Measurements from ENCODE around the gene HACD2.
"Not testable (repeated sequence)": the region's sequence is repeated elsewhere in the genome, so short reads cannot be mapped to it uniquely, and the experiment has no call there.

The HACD2 gene

GRCh38 chr3:123620343-123620742, 35.5 kb upstream of the HACD2 start:
- H3K27me3 Mint-ChIP-seq = no peaks in the 10 kb centered on the region
- H3K4me1 Mint-ChIP-seq (ENCODE audit: low read depth) = peaks cover 3% of the 10 kb centered on the region
- no peaks in the 10 kb centered on the region for H3K9me3 Mint-ChIP-seq
- H3K4me3 Mint-ChIP-seq = no peak overlapping the region
- no peak overlapping the region for H3K27ac Mint-ChIP-seq
- no peaks in the 10 kb centered on the region for H3K36me3 Mint-ChIP-seq (ENCODE audit: low read depth)

GRCh38 chr3:123618768-123619484, 34.1 kb upstream of the HACD2 start:
- peaks cover 3% of the 10 kb centered on the region for H3K4me1 Mint-ChIP-seq (ENCODE audit: low read depth)
- no peaks in the 10 kb centered on the region for H3K9me3 Mint-ChIP-seq
- no peak overlapping the region for H3K4me3 Mint-ChIP-seq

GRCh38 chr3:123618076-123618708, 33.3 kb upstream of the HACD2 start:
- H3K9me3 Mint-ChIP-seq = no peaks in the 10 kb centered on the region
- peaks cover 8% of the 10 kb centered on the region for H3K36me3 Mint-ChIP-seq (ENCODE audit: low read depth)
- H3K27ac Mint-ChIP-seq = no peak overlapping the region
- H3K4me1 Mint-ChIP-seq (ENCODE audit: low read depth) = peaks cover 3% of the 10 kb centered on the region
- H3K4me3 Mint-ChIP-seq = no peak overlapping the region
- no peaks in the 10 kb centered on the region for H3K27me3 Mint-ChIP-seq

More at GRCh38 chr3:123618768-123619484, 34.1 kb upstream of the HACD2 start:
- Mint-ChIP-seq H3K27ac (no peak overlapping the region), H3K36me3 (ENCODE audit: low read depth) (peaks cover 4% of the 10 kb centered on the region), H3K27me3 (no peaks in the 10 kb centered on the region)

- Mint-ChIP-seq H3K27me3 (no peaks in the 10 kb centered on the region), H3K27ac (no peak overlapping the region), H3K4me1 (ENCODE audit: low read depth) (peaks cover 3% of the 10 kb centered on the region), H3K4me3 (no peak overlapping the region), H3K9me3 (no peaks in the 10 kb centered on the region), H3K36me3 (ENCODE audit: low read depth) (peaks cover 12% of the 10 kb centered on the region)
Measured at GRCh38 chr3:123616593-123616992, 31.7 kb upstream of the HACD2 start.

- H3K4me3 Mint-ChIP-seq = no peak overlapping the region
- no peaks in the 10 kb centered on the region for H3K27me3 Mint-ChIP-seq
- peaks cover 3% of the 10 kb centered on the region for H3K4me1 Mint-ChIP-seq (ENCODE audit: low read depth)
- peaks cover 17% of the 10 kb centered on the region for H3K36me3 Mint-ChIP-seq (ENCODE audit: low read depth)
- no peak overlapping the region for H3K27ac Mint-ChIP-seq
- no peaks in the 10 kb centered on the region for H3K9me3 Mint-ChIP-seq
Measured at GRCh38 chr3:123613543-123613942, 28.7 kb upstream of the HACD2 start.

GRCh38 chr3:123611674-123612073, 26.8 kb upstream of the HACD2 start:
- H3K27me3 Mint-ChIP-seq; H3K27ac Mint-ChIP-seq; H3K4me3 Mint-ChIP-seq; H3K9me3 Mint-ChIP-seq; H3K4me1 Mint-ChIP-seq (ENCODE audit: low read depth): not testable (repeated sequence)
- H3K36me3 Mint-ChIP-seq (ENCODE audit: low read depth) = peaks cover 17% of the 10 kb centered on the region

- H3K4me1 Mint-ChIP-seq (ENCODE audit: low read depth) = peaks cover 7% of the 10 kb centered on the region
- H3K27ac Mint-ChIP-seq = no peak overlapping the region
- H3K9me3 Mint-ChIP-seq = no peaks in the 10 kb centered on the region
- H3K36me3 Mint-ChIP-seq (ENCODE audit: low read depth) = peaks cover 17% of the 10 kb centered on the region
- H3K27me3 Mint-ChIP-seq = no peaks in the 10 kb centered on the region
- H3K4me3 Mint-ChIP-seq = no peak overlapping the region
Measured at GRCh38 chr3:123611082-123611481, 26.2 kb upstream of the HACD2 start.

GRCh38 chr3:123610331-123610730, 25.5 kb upstream of the HACD2 start:
- peaks cover 13% of the 10 kb centered on the region for H3K4me1 Mint-ChIP-seq (ENCODE audit: low read depth)
- H3K27me3 Mint-ChIP-seq = no peaks in the 10 kb centered on the region
- H3K4me3 Mint-ChIP-seq = no peak overlapping the region
- H3K9me3 Mint-ChIP-seq = no peaks in the 10 kb centered on the region
- no peak overlapping the region for H3K27ac Mint-ChIP-seq
- peaks cover 17% of the 10 kb centered on the region for H3K36me3 Mint-ChIP-seq (ENCODE audit: low read depth)

GRCh38 chr3:123609063-123609462, 24.2 kb upstream of the HACD2 start:
- Mint-ChIP-seq H3K9me3 (no peaks in the 10 kb centered on the region), H3K27me3 (no peaks in the 10 kb centered on the region), H3K4me1 (ENCODE audit: low read depth) (peaks cover 25% of the 10 kb centered on the region), H3K27ac (no peak overlapping the region), H3K36me3 (ENCODE audit: low read depth) (peaks cover 15% of the 10 kb centered on the region), H3K4me3 (no peak overlapping the region)

- Mint-ChIP-seq H3K4me1 (ENCODE audit: low read depth) (peaks cover 25% of the 10 kb centered on the region), H3K27me3 (no peaks in the 10 kb centered on the region), H3K9me3 (no peaks in the 10 kb centered on the region), H3K27ac (no peak overlapping the region), H3K4me3 (no peak overlapping the region), H3K36me3 (ENCODE audit: low read depth) (peaks cover 11% of the 10 kb centered on the region)
Measured at GRCh38 chr3:123608263-123608937, 23.5 kb upstream of the HACD2 start.

- H3K27me3 Mint-ChIP-seq = no peaks in the 10 kb centered on the region
- H3K4me3 Mint-ChIP-seq = no peak overlapping the region
- no peak overlapping the region for H3K27ac Mint-ChIP-seq
- H3K4me1 Mint-ChIP-seq (ENCODE audit: low read depth) = peaks cover 25% of the 10 kb centered on the region
- H3K9me3 Mint-ChIP-seq = no peaks in the 10 kb centered on the region
- H3K36me3 Mint-ChIP-seq (ENCODE audit: low read depth) = peaks cover 5% of the 10 kb centered on the region
Measured at GRCh38 chr3:123606527-123606926, 21.7 kb upstream of the HACD2 start.

GRCh38 chr3:123605789-123606234, 21.0 kb upstream of the HACD2 start:
- Mint-ChIP-seq H3K27ac (no peak overlapping the region), H3K27me3 (no peaks in the 10 kb centered on the region), H3K9me3 (no peaks in the 10 kb centered on the region), H3K36me3 (ENCODE audit: low read depth) (peaks cover 6% of the 10 kb centered on the region), H3K4me3 (peak overlapping the region; percentile 13), H3K4me1 (ENCODE audit: low read depth) (peaks cover 25% of the 10 kb centered on the region)

GRCh38 chr3:123603153-123603552, 18.3 kb upstream of the HACD2 start:
- H3K36me3 Mint-ChIP-seq (ENCODE audit: low read depth) = peaks cover 13% of the 10 kb centered on the region
- H3K4me1 Mint-ChIP-seq (ENCODE audit: low read depth) = peaks cover 28% of the 10 kb centered on the region
- not testable (repeated sequence) for H3K4me3 Mint-ChIP-seq, H3K9me3 Mint-ChIP-seq, H3K27me3 Mint-ChIP-seq, H3K27ac Mint-ChIP-seq

- Mint-ChIP-seq H3K27me3 (no peaks in the 10 kb centered on the region), H3K4me1 (ENCODE audit: low read depth) (peaks cover 28% of the 10 kb centered on the region), H3K4me3 (no peak overlapping the region), H3K27ac (no peak overlapping the region), H3K36me3 (ENCODE audit: low read depth) (peaks cover 13% of the 10 kb centered on the region), H3K9me3 (no peaks in the 10 kb centered on the region)
Measured at GRCh38 chr3:123602325-123602724, 17.5 kb upstream of the HACD2 start.

- H3K36me3 Mint-ChIP-seq (ENCODE audit: low read depth) = peaks cover 13% of the 10 kb centered on the region
- H3K27ac Mint-ChIP-seq, H3K27me3 Mint-ChIP-seq, H3K4me3 Mint-ChIP-seq, H3K9me3 Mint-ChIP-seq: not testable (repeated sequence)
- H3K4me1 Mint-ChIP-seq (ENCODE audit: low read depth) = peaks cover 19% of the 10 kb centered on the region
Measured at GRCh38 chr3:123600863-123601262, 16.0 kb upstream of the HACD2 start.
